GM19351 (cell line): ENCODE results near the gene STEEP1.

Experiments used
- ATAC-seq: cut with Tn5 transposase; IDR thresholded peaks from one replicate; pipeline ENCODE4 v1.9.1; 2021; ENCODE audit warnings: mild to moderate bottlenecking, moderate library complexity; ENCODE audit not compliant: unreplicated experiment

The STEEP1 gene

GRCh38 chrX:119565107-119565663 lies at the start of gene STEEP1:
Gene STEEP1 (minus strand): TSS chrX:119565409. CDS start chrX:119565355, 54 bp downstream.
- peak; percentile 97 for ATAC-seq

GRCh38 chrX:119614776-119615175 lies 49.6 kb upstream of the STEEP1 start:
- ATAC-seq: no peak

- no peak for ATAC-seq
Measured at GRCh38 chrX:119607018-119607389, 41.8 kb upstream of the STEEP1 start.

GRCh38 chrX:119606280-119607017 lies 41.2 kb upstream of the STEEP1 start, which contains the start of gene NKRF:
Gene NKRF (minus strand): TSS chrX:119606424.
- ATAC-seq: peak; percentile 70

GRCh38 chrX:119605464-119606279 lies 40.5 kb upstream of the STEEP1 start:
- ATAC-seq: peak; percentile 21

- no peak for ATAC-seq
Measured at GRCh38 chrX:119604766-119605463, 39.7 kb upstream of the STEEP1 start.

GRCh38 chrX:119602701-119603255 lies 37.6 kb upstream of the STEEP1 start:
- no peak for ATAC-seq

- no peak for ATAC-seq
Measured at GRCh38 chrX:119589810-119590209, 24.6 kb upstream of the STEEP1 start.

- ATAC-seq: no peak
Measured at GRCh38 chrX:119583431-119584059, 18.3 kb upstream of the STEEP1 start.

- no peak for ATAC-seq
Measured at GRCh38 chrX:119579414-119579813, 14.2 kb upstream of the STEEP1 start.

GRCh38 chrX:119574394-119575266 lies 9.4 kb upstream of the STEEP1 start, which contains the start of gene UBE2A:
Gene UBE2A (plus strand): TSS chrX:119574563. CDS start chrX:119574712, 149 bp downstream.
- ATAC-seq: peak; percentile 79

GRCh38 chrX:119573840-119574393 lies 8.7 kb upstream of the STEEP1 start:
- peak; percentile 10 for ATAC-seq

GRCh38 chrX:119573222-119573621 lies 8.0 kb upstream of the STEEP1 start:
- ATAC-seq: no peak

- ATAC-seq: no peak
Measured at GRCh38 chrX:119570351-119570835, 5.2 kb upstream of the STEEP1 start.

GRCh38 chrX:119552508-119552907 lies 12.7 kb downstream of the STEEP1 start:
- no peak for ATAC-seq

GRCh38 chrX:119549327-119550016 lies 15.7 kb downstream of the STEEP1 start:
- peak; percentile 51 for ATAC-seq

- no peak for ATAC-seq
Measured at GRCh38 chrX:119541188-119541587, 24.0 kb downstream of the STEEP1 start.

GRCh38 chrX:119539872-119540271 lies 25.3 kb downstream of the STEEP1 start:
- no peak for ATAC-seq
